Measurements from ENCODE around the gene IGF2BP3.

IGF2BP3 gene

GRCh38 chr7:23462846-23463245 lies 7.4 kb downstream of the IGF2BP3 start:
- H3K4me3 ChIP-seq (ENCODE audit: low read length) = no peak overlapping the region
- peak; percentile 53 for TF ChIP-seq CTCF (conservative IDR thresholded peaks at IDR 0.05; ENCODE audit: low read length)
- peak; percentile 44 for DNase-seq (ENCODE audit: low read depth)

GRCh38 chr7:23458044-23458443 lies 12.2 kb downstream of the IGF2BP3 start:
- DNase-seq (ENCODE audit: low read depth) = peak; percentile 35
- no peak for TF ChIP-seq CTCF (conservative IDR thresholded peaks at IDR 0.05; ENCODE audit: low read length)
- no peak overlapping the region for H3K4me3 ChIP-seq (ENCODE audit: low read length)

GRCh38 chr7:23456093-23456492 lies 14.2 kb downstream of the IGF2BP3 start:
- TF ChIP-seq CTCF (conservative IDR thresholded peaks at IDR 0.05; ENCODE audit: low read length) = no peak
- no peak overlapping the region for H3K4me3 ChIP-seq (ENCODE audit: low read length)
- no peak for DNase-seq (ENCODE audit: low read depth)

GRCh38 chr7:23454881-23455526 lies 15.3 kb downstream of the IGF2BP3 start:
- H3K4me3 ChIP-seq (ENCODE audit: low read length) = no peak overlapping the region
- no peak for TF ChIP-seq CTCF (conservative IDR thresholded peaks at IDR 0.05; ENCODE audit: low read length)
- no peak for DNase-seq (ENCODE audit: low read depth)

GRCh38 chr7:23450518-23450917 lies 19.8 kb downstream of the IGF2BP3 start:
- TF ChIP-seq CTCF (conservative IDR thresholded peaks at IDR 0.05; ENCODE audit: low read length) = no peak
- no peak for DNase-seq (ENCODE audit: low read depth)
- H3K4me3 ChIP-seq (ENCODE audit: low read length) = no peak overlapping the region

- no peak for DNase-seq (ENCODE audit: low read depth)
- H3K4me3 ChIP-seq (ENCODE audit: low read length) = no peak overlapping the region
- TF ChIP-seq CTCF (conservative IDR thresholded peaks at IDR 0.05; ENCODE audit: low read length) = no peak
These were observed 20.4 kb downstream of the IGF2BP3 start for GRCh38 chr7:23449941-23450340.

GRCh38 chr7:23445326-23445725 lies 25.0 kb downstream of the IGF2BP3 start:
- DNase-seq (ENCODE audit: low read depth) = no peak
- TF ChIP-seq CTCF (conservative IDR thresholded peaks at IDR 0.05; ENCODE audit: low read length) = no peak
- no peak overlapping the region for H3K4me3 ChIP-seq (ENCODE audit: low read length)
